Measurements from ENCODE around the gene TMEM248. TPM values are rescaled to one million over a fixed set of nuclear protein-coding genes. Genes with fewer than 3 reads are reported as not detected.

Gene TMEM248
- total and polyA plus RNA-seq, 3 experiments from 2014 or later, result 85.8 to 129 (median 91.6) TPM

DNA sequence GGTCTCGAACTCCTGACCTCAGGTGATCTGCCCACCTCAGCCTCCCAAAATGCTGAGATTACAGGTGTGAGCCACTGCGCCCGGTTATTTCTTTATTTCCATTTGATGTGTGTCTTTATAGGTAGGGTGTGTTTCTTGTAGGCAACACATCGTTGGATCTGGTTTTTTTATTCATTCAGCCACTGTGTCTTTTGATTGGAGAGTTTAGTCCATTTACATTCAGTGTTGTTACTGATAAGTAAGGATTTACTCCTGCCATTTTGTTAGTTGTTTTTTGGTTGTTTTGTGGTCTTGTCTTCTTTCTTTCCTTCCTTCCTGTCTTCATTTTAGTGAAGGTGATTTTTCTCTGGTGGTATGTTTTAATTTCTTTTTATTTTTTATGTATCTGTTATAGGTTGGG is 16.9 kb downstream of the TMEM248 start:
- no peaks in the 10 kb centered on the region for H3K27me3 Mint-ChIP-seq
- CTCF ChIA-PET, result no interaction called here

GRCh38 chr7:66939325-66939724 is 18.3 kb downstream of the TMEM248 start:
- Mint-ChIP-seq H3K9me3 (peaks cover 0 to 3% (median 0%) of the 10 kb centered on the region in 5 donors), H3K27ac (peak overlapping the region in 3 of 8 donors; percentile 7 to 81 (median 27)), H3K36me3 (peaks cover 6 to 54% (median 13%) of the 10 kb centered on the region in 3 donors), H3K4me3 (no peak overlapping the region), H3K27me3 (no peaks in the 10 kb centered on the region), H3K4me1 (peaks cover 51 to 66% (median 55%) of the 10 kb centered on the region in 3 donors)
- Histone ChIP-seq H3K27me3 (ENCODE audit: insufficient read depth, low read length, poor library complexity, severe bottlenecking) (no peaks in the 10 kb centered on the region), H3K27ac (ENCODE audit: low read depth, low read length) (no peak overlapping the region), H3K4me1 (ENCODE audit: insufficient read depth, low read length) (peaks cover 7% of the 10 kb centered on the region), H3K9me3 (ENCODE audit: low read length) (no peaks in the 10 kb centered on the region), H3K4me3 (ENCODE audit: low read length) (no peak overlapping the region), H3K36me3 (ENCODE audit: insufficient read depth, low read length) (peaks cover 18% of the 10 kb centered on the region)
- DNase-seq, result no peak
- ChIA-PET POLR2A (no interaction called here), CTCF (no interaction called here)

More for the DNA sequence above, 16.9 kb downstream of the TMEM248 start:
- Mint-ChIP-seq H3K27ac (peak overlapping the region in 3 of 8 donors; percentile 40 to 89 (median 78)), H3K4me1 (peaks cover 60 to 78% (median 68%) of the 10 kb centered on the region in 3 donors), H3K36me3 (peaks cover 6 to 46% (median 15%) of the 10 kb centered on the region in 3 donors), H3K9me3 (peaks cover 0 to 3% (median 0%) of the 10 kb centered on the region in 5 donors), H3K4me3 (peak overlapping the region in 1 of 7 donors; percentile 42)
- no peak overlapping the region for H3K4me3 ChIP-seq (ENCODE audit: low read length)
- no peak for DNase-seq
- no peaks in the 10 kb centered on the region for H3K27me3 ChIP-seq (ENCODE audit: insufficient read depth, low read length, poor library complexity, severe bottlenecking)
- no peaks in the 10 kb centered on the region for H3K9me3 ChIP-seq (ENCODE audit: low read length)
- H3K4me1 ChIP-seq (ENCODE audit: insufficient read depth, low read length), result peaks cover 14% of the 10 kb centered on the region
- POLR2A ChIA-PET, result interaction anchor here (0.5 kb wide), 1 partner anchor 763 kb away, joined by 5 read pairs; no protein-coding TSS in a partner anchor
- peaks cover 12% of the 10 kb centered on the region for H3K36me3 ChIP-seq (ENCODE audit: insufficient read depth, low read length)
- no peak overlapping the region for H3K27ac ChIP-seq (ENCODE audit: low read depth, low read length)

- no peaks in the 10 kb centered on the region for H3K4me1 ChIP-seq (ENCODE audit: insufficient read depth, low read length)
- Mint-ChIP-seq H3K27ac (no peak overlapping the region), H3K9me3 (no peaks in the 10 kb centered on the region), H3K27me3 (no peaks in the 10 kb centered on the region), H3K4me3 (no peak overlapping the region), H3K36me3 (peaks cover 11 to 80% (median 21%) of the 10 kb centered on the region in 3 donors), H3K4me1 (peaks cover 0 to 7% (median 2%) of the 10 kb centered on the region in 3 donors)
- H3K36me3 ChIP-seq (ENCODE audit: insufficient read depth, low read length), result peaks cover 51% of the 10 kb centered on the region
- no peaks in the 10 kb centered on the region for H3K9me3 ChIP-seq (ENCODE audit: low read length)
- DNase-seq, result no peak
- H3K4me3 ChIP-seq (ENCODE audit: low read length), result no peak overlapping the region
- no peak overlapping the region for H3K27ac ChIP-seq (ENCODE audit: low read depth, low read length)
- ChIA-PET POLR2A (no interaction called here), CTCF (no interaction called here)
- H3K27me3 ChIP-seq (ENCODE audit: insufficient read depth, low read length, poor library complexity, severe bottlenecking), result no peaks in the 10 kb centered on the region
Observed at GRCh38 chr7:66946545-66946944, 25.5 kb downstream of the TMEM248 start.

GRCh38 chr7:66948480-66949109 is 27.6 kb downstream of the TMEM248 start:
- H3K27me3 ChIP-seq (ENCODE audit: insufficient read depth, low read length, poor library complexity, severe bottlenecking), result no peaks in the 10 kb centered on the region
- no peaks in the 10 kb centered on the region for H3K4me1 ChIP-seq (ENCODE audit: insufficient read depth, low read length)
- H3K4me3 ChIP-seq (ENCODE audit: low read length), result no peak overlapping the region
- Mint-ChIP-seq H3K27ac (peak overlapping the region in 1 of 8 donors; percentile 54), H3K27me3 (no peaks in the 10 kb centered on the region), H3K36me3 (peaks cover 11 to 79% (median 28%) of the 10 kb centered on the region in 3 donors), H3K4me1 (no peaks in the 10 kb centered on the region), H3K4me3 (no peak overlapping the region), H3K9me3 (no peaks in the 10 kb centered on the region)
- ChIA-PET POLR2A (no interaction called here), CTCF (no interaction called here)
- DNase-seq, result no peak
- no peak overlapping the region for H3K27ac ChIP-seq (ENCODE audit: low read depth, low read length)
- no peaks in the 10 kb centered on the region for H3K9me3 ChIP-seq (ENCODE audit: low read length)
- H3K36me3 ChIP-seq (ENCODE audit: insufficient read depth, low read length), result peaks cover 51% of the 10 kb centered on the region

DNA sequence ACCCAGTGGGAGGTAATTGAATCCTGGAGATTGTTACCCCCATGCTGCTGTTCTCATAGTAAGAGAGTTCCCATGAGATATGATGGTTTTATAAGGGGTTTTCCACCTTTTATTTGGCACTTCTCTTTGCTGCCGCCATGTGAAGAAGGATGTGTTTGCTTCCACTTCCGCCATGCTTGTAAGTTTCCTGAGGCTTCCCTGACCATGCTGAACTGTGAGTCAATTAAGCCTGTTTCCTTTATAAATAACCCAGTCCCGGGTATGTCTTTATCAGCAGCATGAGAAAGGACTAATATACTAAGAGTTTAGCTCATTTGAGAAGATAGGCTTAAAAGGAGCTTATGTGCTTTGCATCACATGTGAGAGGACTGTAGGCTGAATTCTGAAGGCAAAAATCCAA is 29.3 kb downstream of the TMEM248 start:
- H3K4me3 ChIP-seq (ENCODE audit: low read length), result no peak overlapping the region
- no peaks in the 10 kb centered on the region for H3K4me1 ChIP-seq (ENCODE audit: insufficient read depth, low read length)
- H3K4me1 Mint-ChIP-seq, result no peaks in the 10 kb centered on the region
- peaks cover 9 to 75% (median 25%) of the 10 kb centered on the region in 3 donors for H3K36me3 Mint-ChIP-seq
- H3K27ac Mint-ChIP-seq, result peak overlapping the region in 1 of 8 donors; percentile 57
- no peak overlapping the region for H3K27ac ChIP-seq (ENCODE audit: low read depth, low read length)
- H3K9me3 ChIP-seq (ENCODE audit: low read length), result no peaks in the 10 kb centered on the region
- POLR2A ChIA-PET, result no interaction called here
- H3K36me3 ChIP-seq (ENCODE audit: insufficient read depth, low read length), result peaks cover 52% of the 10 kb centered on the region
- H3K27me3 ChIP-seq (ENCODE audit: insufficient read depth, low read length, poor library complexity, severe bottlenecking), result no peaks in the 10 kb centered on the region
- no peaks in the 10 kb centered on the region for H3K27me3 Mint-ChIP-seq
- no peak overlapping the region for H3K4me3 Mint-ChIP-seq
- CTCF ChIA-PET, result no interaction called here
- no peak for DNase-seq
- no peaks in the 10 kb centered on the region for H3K9me3 Mint-ChIP-seq

- Histone ChIP-seq H3K27me3 (ENCODE audit: insufficient read depth, low read length, poor library complexity, severe bottlenecking) (no peaks in the 10 kb centered on the region), H3K4me3 (ENCODE audit: low read length) (no peak overlapping the region), H3K4me1 (ENCODE audit: insufficient read depth, low read length) (no peaks in the 10 kb centered on the region), H3K27ac (ENCODE audit: low read depth, low read length) (no peak overlapping the region), H3K36me3 (ENCODE audit: insufficient read depth, low read length) (peaks cover 54% of the 10 kb centered on the region), H3K9me3 (ENCODE audit: low read length) (no peaks in the 10 kb centered on the region)
- Mint-ChIP-seq H3K9me3 (no peaks in the 10 kb centered on the region), H3K4me3 (no peak overlapping the region), H3K27me3 (no peaks in the 10 kb centered on the region), H3K4me1 (no peaks in the 10 kb centered on the region), H3K27ac (no peak overlapping the region), H3K36me3 (peaks cover 8 to 76% (median 25%) of the 10 kb centered on the region in 3 donors)
- POLR2A ChIA-PET, result no interaction called here
- no peak for DNase-seq
- CTCF ChIA-PET, result no interaction called here
Observed at GRCh38 chr7:66950763-66951162, 29.7 kb downstream of the TMEM248 start.

DNA sequence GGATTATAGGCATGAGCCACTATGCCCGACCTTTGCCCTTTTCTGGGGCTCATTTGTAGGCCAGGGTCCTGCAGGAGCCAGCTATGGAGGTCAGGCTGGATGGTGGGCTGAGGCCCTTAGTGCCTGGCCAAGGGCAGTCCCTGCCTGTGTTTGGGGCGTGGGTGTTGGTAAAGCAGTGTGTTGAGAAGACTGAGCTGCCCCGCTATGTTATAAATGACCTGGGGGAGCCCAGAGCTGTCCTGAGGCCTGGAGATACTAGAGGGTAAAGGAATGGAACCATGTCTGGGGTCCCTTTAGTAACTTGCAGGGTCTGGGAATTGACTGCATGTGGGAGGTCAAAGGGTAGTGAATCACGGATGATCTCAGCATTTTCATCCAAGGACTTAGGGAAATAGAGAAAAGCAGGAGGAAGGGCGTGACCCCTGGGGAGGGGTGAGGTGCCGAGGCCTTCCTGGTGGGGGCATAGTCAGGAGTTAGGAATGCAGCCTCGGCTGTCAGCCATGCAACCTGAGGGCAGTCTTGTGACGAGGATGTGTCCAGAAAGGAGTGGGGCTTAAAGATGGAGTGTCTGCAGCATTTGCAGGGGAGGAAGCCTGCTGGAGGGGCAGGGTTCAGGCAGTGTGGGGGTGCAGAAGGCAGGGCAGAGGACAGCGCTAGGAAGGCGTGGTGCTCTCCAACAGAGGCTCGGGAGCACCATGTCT is 31.5 kb downstream of the TMEM248 start:
- POLR2A ChIA-PET, result interaction anchor here (0.9 kb wide), 1 partner anchor 43 kb away, joined by 3 read pairs; the partner anchor contains the start of gene SBDS
- H3K27ac Mint-ChIP-seq, result peak overlapping the region in 4 of 8 donors; percentile 29 to 90 (median 60)
- H3K27ac ChIP-seq (ENCODE audit: low read depth, low read length), result no peak overlapping the region

GRCh38 chr7:66953044-66953427 is 32.0 kb downstream of the TMEM248 start:
- H3K9me3 Mint-ChIP-seq, result no peaks in the 10 kb centered on the region
- POLR2A ChIA-PET, result no interaction called here
- peaks cover 8 to 81% (median 32%) of the 10 kb centered on the region in 3 donors for H3K36me3 Mint-ChIP-seq
- CTCF ChIA-PET, result no interaction called here
- Histone ChIP-seq H3K27ac (ENCODE audit: low read depth, low read length) (no peak overlapping the region), H3K27me3 (ENCODE audit: insufficient read depth, low read length, poor library complexity, severe bottlenecking) (no peaks in the 10 kb centered on the region), H3K4me3 (ENCODE audit: low read length) (no peak overlapping the region), H3K36me3 (ENCODE audit: insufficient read depth, low read length) (peaks cover 73% of the 10 kb centered on the region), H3K9me3 (ENCODE audit: low read length) (no peaks in the 10 kb centered on the region), H3K4me1 (ENCODE audit: insufficient read depth, low read length) (no peaks in the 10 kb centered on the region)
- H3K27me3 Mint-ChIP-seq, result no peaks in the 10 kb centered on the region
- H3K27ac Mint-ChIP-seq, result peak overlapping the region in 1 of 8 donors; percentile 90
- H3K4me1 Mint-ChIP-seq, result no peaks in the 10 kb centered on the region
- no peak for DNase-seq
- H3K4me3 Mint-ChIP-seq, result no peak overlapping the region

More for the DNA sequence above, 31.5 kb downstream of the TMEM248 start:
- Histone ChIP-seq H3K4me1 (ENCODE audit: insufficient read depth, low read length) (no peaks in the 10 kb centered on the region), H3K4me3 (ENCODE audit: low read length) (no peak overlapping the region), H3K36me3 (ENCODE audit: insufficient read depth, low read length) (peaks cover 69% of the 10 kb centered on the region), H3K9me3 (ENCODE audit: low read length) (no peaks in the 10 kb centered on the region), H3K27me3 (ENCODE audit: insufficient read depth, low read length, poor library complexity, severe bottlenecking) (no peaks in the 10 kb centered on the region)
- H3K4me1 Mint-ChIP-seq, result no peaks in the 10 kb centered on the region
- no peaks in the 10 kb centered on the region for H3K27me3 Mint-ChIP-seq
- no peaks in the 10 kb centered on the region for H3K9me3 Mint-ChIP-seq
- CTCF ChIA-PET, result no interaction called here
- no peak overlapping the region for H3K4me3 Mint-ChIP-seq
- peaks cover 8 to 80% (median 32%) of the 10 kb centered on the region in 3 donors for H3K36me3 Mint-ChIP-seq
- DNase-seq, result no peak

All from CD8-positive, alpha-beta memory T cell (primary cell).